GM19035 (cell line): Measurements from ENCODE around the gene ZIC1.

Experiments
- ATAC-seq: cut with Tn5 transposase; IDR thresholded peaks from one replicate; pipeline ENCODE4 v1.9.1; 2021; ENCODE audit not compliant: unreplicated experiment

ZIC1 gene

GRCh38 chr3:147409143-147410115 is at the start of gene ZIC1:
Gene ZIC1 (plus strand): TSS chr3:147409365. CDS start chr3:147410113, 748 bp downstream.
- no peak for ATAC-seq

- ATAC-seq = no peak
These were observed 49.1 kb upstream of the ZIC1 start for GRCh38 chr3:147360051-147360439.

GRCh38 chr3:147360646-147361453 is 48.3 kb upstream of the ZIC1 start:
- ATAC-seq = no peak

- peak; percentile 78 for ATAC-seq
These were observed 47.4 kb upstream of the ZIC1 start for GRCh38 chr3:147361454-147362420.

GRCh38 chr3:147364771-147365170 is 44.4 kb upstream of the ZIC1 start:
- no peak for ATAC-seq

GRCh38 chr3:147365196-147366115 is 43.7 kb upstream of the ZIC1 start:
- ATAC-seq = no peak

- ATAC-seq = no peak
These were observed 41.5 kb upstream of the ZIC1 start for GRCh38 chr3:147367676-147368075.

GRCh38 chr3:147368151-147368550 is 41.0 kb upstream of the ZIC1 start:
- ATAC-seq = no peak

GRCh38 chr3:147368561-147369221 is 40.5 kb upstream of the ZIC1 start:
- ATAC-seq = no peak

GRCh38 chr3:147369231-147369630 is 39.9 kb upstream of the ZIC1 start:
- ATAC-seq = no peak

- ATAC-seq = no peak
These were observed 39.5 kb upstream of the ZIC1 start for GRCh38 chr3:147369661-147370123.

- no peak for ATAC-seq
These were observed 38.8 kb upstream of the ZIC1 start for GRCh38 chr3:147370349-147370748.

- ATAC-seq = no peak
These were observed 38.0 kb upstream of the ZIC1 start for GRCh38 chr3:147371140-147371539.

GRCh38 chr3:147371771-147372340 is 37.3 kb upstream of the ZIC1 start:
- no peak for ATAC-seq

- no peak for ATAC-seq
These were observed 36.6 kb upstream of the ZIC1 start for GRCh38 chr3:147372525-147373027.

GRCh38 chr3:147373301-147373700 is 35.9 kb upstream of the ZIC1 start:
- no peak for ATAC-seq

GRCh38 chr3:147377412-147378367 is 31.5 kb upstream of the ZIC1 start:
- ATAC-seq = no peak
